Stimulated activated naive B cell treated with anti-CD40 and anti-IgM and Interleukin-4, amounts not matched to agents 10 μg/mL and 1 μg/mL and 100 μg/mL, for 72 hours (primary cell): ENCODE results near the gene MRPL42.
"Not testable (repeated sequence)": the region's sequence is repeated elsewhere in the genome, so short reads cannot be mapped to it uniquely, and the experiment has no call there.

Experiments
- ATAC-seq, 2 donors: fragments of 150-1000 bp; cut with Tn5 transposase; replicated peaks; 2 replicates each; pipeline ENCODE4 v1.10.0; 2021; ENCODE audit warnings: moderate library complexity in 1 of 2
- DNase-seq: peaks from one replicate; pipeline ENCODE4 v3.0.0; 2021
- H3K27ac Mint-ChIP-seq: one replicate; pipeline ENCODE4 v1.8.0; 2022; ENCODE audit warnings: mild to moderate bottlenecking, mixed read lengths
- H3K27me3 Mint-ChIP-seq, 2 donors: one replicate each; pipeline ENCODE4 v1.8.0; 2022; ENCODE audit warnings: mixed read lengths in 2 of 2
- H3K36me3 Mint-ChIP-seq, 2 donors: one replicate each; pipeline ENCODE4 v1.8.0; 2022; ENCODE audit warnings: mixed read lengths in 2 of 2, mild to moderate bottlenecking in 1 of 2
- H3K4me1 Mint-ChIP-seq, 2 donors: one replicate each; pipeline ENCODE4 v1.8.0; 2022; ENCODE audit warnings: mixed read lengths in 2 of 2, mild to moderate bottlenecking in 1 of 2
- H3K4me3 Mint-ChIP-seq, 2 donors: one replicate each; pipeline ENCODE4 v1.8.0; 2022; ENCODE audit warnings: mild to moderate bottlenecking in 2 of 2, mixed read lengths in 2 of 2, moderate library complexity in 1 of 2
- H3K9me3 Mint-ChIP-seq, 2 donors: one replicate each; pipeline ENCODE4 v1.8.0; 2022; ENCODE audit warnings: mixed read lengths in 2 of 2, mild to moderate bottlenecking in 1 of 2

MRPL42 gene

GRCh38 chr12:93460003-93460402 lies 7.3 kb upstream of the MRPL42 start:
- Mint-ChIP-seq H3K36me3 (no peaks in the 10 kb centered on the region), H3K4me1 (peaks cover 0 to 6% of the 10 kb centered on the region in 2 donors), H3K9me3 (no peaks in the 10 kb centered on the region), H3K27ac (no peak overlapping the region), H3K4me3 (no peak overlapping the region), H3K27me3 (no peaks in the 10 kb centered on the region)
- DNase-seq (no peak), ATAC-seq (no peak)

GRCh38 chr12:93460902-93461301 lies 6.4 kb upstream of the MRPL42 start:
- Mint-ChIP-seq H3K27ac (no peak overlapping the region), H3K4me3 (no peak overlapping the region), H3K27me3 (no peaks in the 10 kb centered on the region), H3K36me3 (no peaks in the 10 kb centered on the region), H3K4me1 (peaks cover 0 to 6% of the 10 kb centered on the region in 2 donors), H3K9me3 (no peaks in the 10 kb centered on the region)
- ATAC-seq: no peak
- no peak for DNase-seq

- H3K4me3 Mint-ChIP-seq: no peak overlapping the region
- H3K36me3 Mint-ChIP-seq: no peaks in the 10 kb centered on the region
- ATAC-seq: no peak
- no peak overlapping the region for H3K27ac Mint-ChIP-seq
- peaks cover 0 to 6% of the 10 kb centered on the region in 2 donors for H3K4me1 Mint-ChIP-seq
- no peaks in the 10 kb centered on the region for H3K27me3 Mint-ChIP-seq
- no peaks in the 10 kb centered on the region for H3K9me3 Mint-ChIP-seq
- DNase-seq: no peak
These were observed 5.8 kb upstream of the MRPL42 start for GRCh38 chr12:93461503-93461902.

GRCh38 chr12:93465841-93466240 lies 1.5 kb upstream of the MRPL42 start:
- H3K4me1 Mint-ChIP-seq: peaks cover 12 to 34% of the 10 kb centered on the region in 2 donors
- no peaks in the 10 kb centered on the region for H3K27me3 Mint-ChIP-seq
- peaks cover 6% of the 10 kb centered on the region in 2 donors for H3K36me3 Mint-ChIP-seq
- H3K9me3 Mint-ChIP-seq: no peaks in the 10 kb centered on the region
- H3K27ac Mint-ChIP-seq: no peak overlapping the region
- no peak for DNase-seq
- no peak for ATAC-seq
- no peak overlapping the region for H3K4me3 Mint-ChIP-seq

- H3K4me3 Mint-ChIP-seq: peak overlapping the region; percentile 93 to 94
- no peaks in the 10 kb centered on the region for H3K27me3 Mint-ChIP-seq
- no peak for ATAC-seq
These were observed 526 bp upstream of the MRPL42 start for GRCh38 chr12:93466625-93467350.

GRCh38 chr12:93468008-93468371 lies 676 bp downstream of the MRPL42 start:
- peaks cover 12 to 36% of the 10 kb centered on the region in 2 donors for H3K4me1 Mint-ChIP-seq
- ATAC-seq: peak; percentile 10 to 25
- peak overlapping the region; percentile 96 for H3K27ac Mint-ChIP-seq
- no peaks in the 10 kb centered on the region for H3K27me3 Mint-ChIP-seq
- peak overlapping the region; percentile 93 to 94 for H3K4me3 Mint-ChIP-seq
- H3K36me3 Mint-ChIP-seq: peaks cover 6 to 7% of the 10 kb centered on the region in 2 donors
- no peak for DNase-seq
- no peaks in the 10 kb centered on the region for H3K9me3 Mint-ChIP-seq

More at GRCh38 chr12:93466625-93467350, 526 bp upstream of the MRPL42 start:
- Mint-ChIP-seq H3K27ac (peak overlapping the region; percentile 96), H3K36me3 (peaks cover 6 to 7% of the 10 kb centered on the region in 2 donors), H3K9me3 (no peaks in the 10 kb centered on the region), H3K4me1 (peaks cover 12 to 36% of the 10 kb centered on the region in 2 donors)
- DNase-seq: no peak

GRCh38 chr12:93469386-93469785 lies 2.1 kb downstream of the MRPL42 start:
- no peak overlapping the region for H3K4me3 Mint-ChIP-seq
- no peak overlapping the region for H3K27ac Mint-ChIP-seq
- H3K4me1 Mint-ChIP-seq: peaks cover 12 to 36% of the 10 kb centered on the region in 2 donors
- no peak for ATAC-seq
- peaks cover 6 to 7% of the 10 kb centered on the region in 2 donors for H3K36me3 Mint-ChIP-seq
- no peak for DNase-seq
- no peaks in the 10 kb centered on the region for H3K27me3 Mint-ChIP-seq
- no peaks in the 10 kb centered on the region for H3K9me3 Mint-ChIP-seq

GRCh38 chr12:93476555-93476954 lies 9.2 kb downstream of the MRPL42 start:
- no peaks in the 10 kb centered on the region for H3K9me3 Mint-ChIP-seq
- ATAC-seq (no peak), DNase-seq (no peak)
- H3K36me3 Mint-ChIP-seq: peaks cover 22% of the 10 kb centered on the region in 2 donors
- no peak overlapping the region for H3K4me3 Mint-ChIP-seq
- no peak overlapping the region for H3K27ac Mint-ChIP-seq
- H3K4me1 Mint-ChIP-seq: peaks cover 0 to 2% of the 10 kb centered on the region in 2 donors
- no peaks in the 10 kb centered on the region for H3K27me3 Mint-ChIP-seq

- DNase-seq (no peak), ATAC-seq (no peak)
- no peaks in the 10 kb centered on the region for H3K9me3 Mint-ChIP-seq
- no peaks in the 10 kb centered on the region for H3K27me3 Mint-ChIP-seq
- H3K4me3 Mint-ChIP-seq: no peak overlapping the region
- H3K4me1 Mint-ChIP-seq: no peaks in the 10 kb centered on the region
- peaks cover 16 to 19% of the 10 kb centered on the region in 2 donors for H3K36me3 Mint-ChIP-seq
- H3K27ac Mint-ChIP-seq: no peak overlapping the region
These were observed 15.4 kb downstream of the MRPL42 start for GRCh38 chr12:93482721-93483120.

- no peak overlapping the region for H3K27ac Mint-ChIP-seq
- no peaks in the 10 kb centered on the region for H3K9me3 Mint-ChIP-seq
- DNase-seq: no peak
- peaks cover 16 to 17% of the 10 kb centered on the region in 2 donors for H3K36me3 Mint-ChIP-seq
- no peak for ATAC-seq
- H3K27me3 Mint-ChIP-seq: no peaks in the 10 kb centered on the region
- no peak overlapping the region for H3K4me3 Mint-ChIP-seq
- no peaks in the 10 kb centered on the region for H3K4me1 Mint-ChIP-seq
These were observed 16.0 kb downstream of the MRPL42 start for GRCh38 chr12:93483151-93483807.

- ATAC-seq (no peak), DNase-seq (no peak)
- H3K27ac Mint-ChIP-seq: no peak overlapping the region
- peaks cover 19 to 24% of the 10 kb centered on the region in 2 donors for H3K36me3 Mint-ChIP-seq
- no peaks in the 10 kb centered on the region for H3K4me1 Mint-ChIP-seq
- H3K4me3 Mint-ChIP-seq: no peak overlapping the region
- H3K27me3 Mint-ChIP-seq: no peaks in the 10 kb centered on the region
- no peaks in the 10 kb centered on the region for H3K9me3 Mint-ChIP-seq
These were observed 17.1 kb downstream of the MRPL42 start for GRCh38 chr12:93484315-93484981.

- DNase-seq, H3K4me1 Mint-ChIP-seq, H3K4me3 Mint-ChIP-seq, H3K27me3 Mint-ChIP-seq, ATAC-seq, H3K27ac Mint-ChIP-seq, H3K9me3 Mint-ChIP-seq: not testable (repeated sequence)
- H3K36me3 Mint-ChIP-seq: peaks cover 30 to 45% of the 10 kb centered on the region in 2 donors
These were observed 25.5 kb downstream of the MRPL42 start for GRCh38 chr12:93492808-93493207.

GRCh38 chr12:93494096-93494495 lies 26.8 kb downstream of the MRPL42 start:
- Mint-ChIP-seq H3K27me3 (no peaks in the 10 kb centered on the region), H3K4me1 (peaks cover 0 to 4% of the 10 kb centered on the region in 2 donors), H3K9me3 (no peaks in the 10 kb centered on the region), H3K27ac (no peak overlapping the region), H3K36me3 (peaks cover 25 to 37% of the 10 kb centered on the region in 2 donors), H3K4me3 (no peak overlapping the region)
- DNase-seq (no peak), ATAC-seq (no peak)

- H3K4me1 Mint-ChIP-seq: peaks cover 0 to 3% of the 10 kb centered on the region in 2 donors
- H3K27me3 Mint-ChIP-seq: no peaks in the 10 kb centered on the region
- no peak overlapping the region for H3K4me3 Mint-ChIP-seq
- no peaks in the 10 kb centered on the region for H3K9me3 Mint-ChIP-seq
- H3K36me3 Mint-ChIP-seq: peaks cover 18 to 26% of the 10 kb centered on the region in 2 donors
- no peak for ATAC-seq
- no peak for DNase-seq
- H3K27ac Mint-ChIP-seq: no peak overlapping the region
These were observed 30.1 kb downstream of the MRPL42 start for GRCh38 chr12:93497456-93497855.
